MM.1S (cell line): ENCODE data around the gene ARL15.

Experiments
- CTCF ChIP-seq: fragments of 300-600 bp; sonication (generic); IDR thresholded peaks from 2 replicates; pipeline ENCODE4 v1.5.1; 2016; ENCODE audit warnings: antibody characterized with exemption, low read length, mixed read lengths
- EZH2 ChIP-seq: fragments of 300-600 bp; sonication (generic); optimal IDR thresholded peaks from 2 replicates; pipeline ENCODE3; 2017; ENCODE audit warnings: low read depth, mild to moderate bottlenecking, antibody characterized with exemption, low read length, mixed read lengths
- EZH2phosphoT487 ChIP-seq: fragments of 300-600 bp; sonication (generic); IDR thresholded peaks from 2 replicates; pipeline ENCODE4 v1.6.1; 2018; ENCODE audit warnings: antibody characterized with exemption, low read length

- TF ChIP-seq CTCF (no peak), EZH2 (no peak), EZH2phosphoT487 (no peak)
Observed at GRCh38 chr5:54307583-54307982, 2.8 kb downstream of the ARL15 start.
